Activated CD4-positive, alpha-beta T cell treated with anti-CD3 and anti-CD28 coated beads, Interleukin-2, amount 10 ng/mL, durations not matched to agents 24 days and 14 days (primary cell): ENCODE results near the gene TULP4. TPM values are rescaled to one million over a fixed set of nuclear protein-coding genes. Genes with fewer than 3 reads are reported as not detected.

Source experiments
- DNase-seq: peaks from one replicate; pipeline ENCODE4 v3.0.0; 2022
- H3K27ac Mint-ChIP-seq: one replicate; pipeline ENCODE4 v1.8.0; 2022; ENCODE audit warnings: mild to moderate bottlenecking, mixed read lengths
- H3K27me3 Mint-ChIP-seq: one replicate; pipeline ENCODE4 v1.8.0; 2022; ENCODE audit warnings: mixed read lengths
- H3K36me3 Mint-ChIP-seq: one replicate; pipeline ENCODE4 v1.8.0; 2022; ENCODE audit warnings: low read depth, mild to moderate bottlenecking, mixed read lengths
- H3K4me1 Mint-ChIP-seq: one replicate; pipeline ENCODE4 v1.8.0; 2021; ENCODE audit warnings: mixed read lengths
- H3K4me3 Mint-ChIP-seq: one replicate; pipeline ENCODE4 v1.8.0; 2022; ENCODE audit warnings: mild to moderate bottlenecking, moderate library complexity, mixed read lengths
- H3K9me3 Mint-ChIP-seq: one replicate; pipeline ENCODE4 v1.8.0; 2021; ENCODE audit warnings: mixed read lengths
- intact Hi-C: fragments of 100-400 bp; cut with micrococcal nuclease; formaldehyde crosslinking; loops from one replicate; pipeline ENCODE4 v1.15.1; 2023
- total RNA-seq: library from RNA; stranded (reverse); gene quantifications from 2 replicates; pipeline ENCODE4 v1.2.3, GENCODE V29; 2022

Gene TULP4
- total RNA-seq, 1 donor from 2014 or later = 23.9 TPM

GRCh38 chr6:158481690-158482473, 169.6 kb downstream of the TULP4 start:
- intact Hi-C loops = no loop called here
- H3K27me3 Mint-ChIP-seq = no peaks in the 10 kb centered on the region
- no peak overlapping the region for H3K27ac Mint-ChIP-seq
- no peaks in the 10 kb centered on the region for H3K9me3 Mint-ChIP-seq
- H3K36me3 Mint-ChIP-seq = peaks cover 7% of the 10 kb centered on the region
- no peak overlapping the region for H3K4me3 Mint-ChIP-seq
- H3K4me1 Mint-ChIP-seq = no peaks in the 10 kb centered on the region
- DNase-seq = no peak

GRCh38 chr6:158485431-158485830, 173.2 kb downstream of the TULP4 start:
- Mint-ChIP-seq H3K9me3 (no peaks in the 10 kb centered on the region), H3K27ac (no peak overlapping the region), H3K27me3 (no peaks in the 10 kb centered on the region), H3K36me3 (peaks cover 3% of the 10 kb centered on the region), H3K4me3 (no peak overlapping the region), H3K4me1 (peaks cover 7% of the 10 kb centered on the region)
- DNase-seq = no peak
- intact Hi-C loops = no loop called here

- H3K4me1 Mint-ChIP-seq = peaks cover 7% of the 10 kb centered on the region
- intact Hi-C loops = no loop called here
- H3K27me3 Mint-ChIP-seq = no peaks in the 10 kb centered on the region
- H3K4me3 Mint-ChIP-seq = no peak overlapping the region
- H3K9me3 Mint-ChIP-seq = no peaks in the 10 kb centered on the region
- no peaks in the 10 kb centered on the region for H3K36me3 Mint-ChIP-seq
- no peak for DNase-seq
- no peak overlapping the region for H3K27ac Mint-ChIP-seq
Observed at GRCh38 chr6:158487495-158487894, 175.2 kb downstream of the TULP4 start.

GRCh38 chr6:158488065-158488464, 175.8 kb downstream of the TULP4 start:
- H3K4me3 Mint-ChIP-seq = no peak overlapping the region
- H3K36me3 Mint-ChIP-seq = no peaks in the 10 kb centered on the region
- peaks cover 7% of the 10 kb centered on the region for H3K4me1 Mint-ChIP-seq
- no peak overlapping the region for H3K27ac Mint-ChIP-seq
- no peaks in the 10 kb centered on the region for H3K9me3 Mint-ChIP-seq
- no peak for DNase-seq
- intact Hi-C loops = no loop called here
- no peaks in the 10 kb centered on the region for H3K27me3 Mint-ChIP-seq

GRCh38 chr6:158489441-158489840, 177.2 kb downstream of the TULP4 start:
- intact Hi-C loops = no loop called here
- Mint-ChIP-seq H3K27me3 (no peaks in the 10 kb centered on the region), H3K9me3 (no peaks in the 10 kb centered on the region), H3K27ac (no peak overlapping the region), H3K4me1 (peaks cover 7% of the 10 kb centered on the region), H3K36me3 (peaks cover 3% of the 10 kb centered on the region), H3K4me3 (no peak overlapping the region)
- DNase-seq = no peak

- no peaks in the 10 kb centered on the region for H3K9me3 Mint-ChIP-seq
- no peak for DNase-seq
- no peak overlapping the region for H3K27ac Mint-ChIP-seq
- intact Hi-C loops = no loop called here
- peaks cover 3% of the 10 kb centered on the region for H3K36me3 Mint-ChIP-seq
- no peak overlapping the region for H3K4me3 Mint-ChIP-seq
- no peaks in the 10 kb centered on the region for H3K27me3 Mint-ChIP-seq
- peaks cover 2% of the 10 kb centered on the region for H3K4me1 Mint-ChIP-seq
Observed at GRCh38 chr6:158492881-158493280, 180.6 kb downstream of the TULP4 start.

- Mint-ChIP-seq H3K4me1 (no peaks in the 10 kb centered on the region), H3K4me3 (no peak overlapping the region), H3K9me3 (no peaks in the 10 kb centered on the region), H3K27me3 (no peaks in the 10 kb centered on the region), H3K27ac (no peak overlapping the region), H3K36me3 (peaks cover 8% of the 10 kb centered on the region)
- intact Hi-C loops = no loop called here
- no peak for DNase-seq
Observed at GRCh38 chr6:158496700-158497099, 184.4 kb downstream of the TULP4 start.

- intact Hi-C loops = no loop called here
- Mint-ChIP-seq H3K27ac (no peak overlapping the region), H3K9me3 (no peaks in the 10 kb centered on the region), H3K36me3 (peaks cover 8% of the 10 kb centered on the region), H3K4me1 (no peaks in the 10 kb centered on the region), H3K27me3 (no peaks in the 10 kb centered on the region), H3K4me3 (no peak overlapping the region)
- no peak for DNase-seq
Observed at GRCh38 chr6:158497620-158498019, 185.4 kb downstream of the TULP4 start.

GRCh38 chr6:158498362-158498761, 186.1 kb downstream of the TULP4 start:
- H3K9me3 Mint-ChIP-seq = no peaks in the 10 kb centered on the region
- H3K36me3 Mint-ChIP-seq = peaks cover 8% of the 10 kb centered on the region
- H3K27ac Mint-ChIP-seq = no peak overlapping the region
- no peak overlapping the region for H3K4me3 Mint-ChIP-seq
- no peaks in the 10 kb centered on the region for H3K4me1 Mint-ChIP-seq
- intact Hi-C loops = no loop called here
- DNase-seq = no peak
- no peaks in the 10 kb centered on the region for H3K27me3 Mint-ChIP-seq

- Mint-ChIP-seq H3K4me3 (no peak overlapping the region), H3K9me3 (no peaks in the 10 kb centered on the region), H3K27ac (no peak overlapping the region), H3K27me3 (no peaks in the 10 kb centered on the region), H3K36me3 (peaks cover 4% of the 10 kb centered on the region), H3K4me1 (no peaks in the 10 kb centered on the region)
- no peak for DNase-seq
- intact Hi-C loops = no loop called here
Observed at GRCh38 chr6:158499601-158500000, 187.3 kb downstream of the TULP4 start.

- H3K4me1 Mint-ChIP-seq = no peaks in the 10 kb centered on the region
- no peaks in the 10 kb centered on the region for H3K27me3 Mint-ChIP-seq
- no peaks in the 10 kb centered on the region for H3K9me3 Mint-ChIP-seq
- intact Hi-C loops = no loop called here
- no peak overlapping the region for H3K4me3 Mint-ChIP-seq
- no peak overlapping the region for H3K27ac Mint-ChIP-seq
- peaks cover 4% of the 10 kb centered on the region for H3K36me3 Mint-ChIP-seq
- no peak for DNase-seq
Observed at GRCh38 chr6:158500016-158500735, 187.9 kb downstream of the TULP4 start.

- DNase-seq = no peak
- intact Hi-C loops = no loop called here
- H3K9me3 Mint-ChIP-seq = no peaks in the 10 kb centered on the region
- H3K4me1 Mint-ChIP-seq = no peaks in the 10 kb centered on the region
- no peak overlapping the region for H3K4me3 Mint-ChIP-seq
- peaks cover 4% of the 10 kb centered on the region for H3K36me3 Mint-ChIP-seq
- H3K27me3 Mint-ChIP-seq = no peaks in the 10 kb centered on the region
- no peak overlapping the region for H3K27ac Mint-ChIP-seq
Observed at GRCh38 chr6:158501360-158502262, 189.3 kb downstream of the TULP4 start.

GRCh38 chr6:158502263-158502950, 190.1 kb downstream of the TULP4 start:
- no peak overlapping the region for H3K4me3 Mint-ChIP-seq
- DNase-seq = no peak
- no peaks in the 10 kb centered on the region for H3K4me1 Mint-ChIP-seq
- H3K36me3 Mint-ChIP-seq = peaks cover 4% of the 10 kb centered on the region
- intact Hi-C loops = no loop called here
- H3K27me3 Mint-ChIP-seq = no peaks in the 10 kb centered on the region
- no peak overlapping the region for H3K27ac Mint-ChIP-seq
- H3K9me3 Mint-ChIP-seq = no peaks in the 10 kb centered on the region
